Dermis blood vessel endothelial cell (primary cell): ENCODE results near the gene MYCBP2. TPM values are rescaled to one million over a fixed set of nuclear protein-coding genes. Genes with fewer than 3 reads are reported as not detected.
A peak's percentile ranks its signal among the peaks of the same experiment; 100 is the strongest.

Experiments used
- DNase-seq: peaks from one replicate; pipeline ENCODE4 v3.0.0; 2010
- total RNA-seq: library from RNA; depleted of rRNA; stranded (reverse); fragments of >200 nt; gene quantifications from 2 replicates; pipeline ENCODE4 v1.2.3, GENCODE V29; 2014

MYCBP2 gene
- total RNA-seq, 1 donor from 2014 or later: 169 TPM

- DNase-seq: no peak
These were observed 242.1 kb downstream of the MYCBP2 start for GRCh38 chr13:77084755-77085154.

DNA sequence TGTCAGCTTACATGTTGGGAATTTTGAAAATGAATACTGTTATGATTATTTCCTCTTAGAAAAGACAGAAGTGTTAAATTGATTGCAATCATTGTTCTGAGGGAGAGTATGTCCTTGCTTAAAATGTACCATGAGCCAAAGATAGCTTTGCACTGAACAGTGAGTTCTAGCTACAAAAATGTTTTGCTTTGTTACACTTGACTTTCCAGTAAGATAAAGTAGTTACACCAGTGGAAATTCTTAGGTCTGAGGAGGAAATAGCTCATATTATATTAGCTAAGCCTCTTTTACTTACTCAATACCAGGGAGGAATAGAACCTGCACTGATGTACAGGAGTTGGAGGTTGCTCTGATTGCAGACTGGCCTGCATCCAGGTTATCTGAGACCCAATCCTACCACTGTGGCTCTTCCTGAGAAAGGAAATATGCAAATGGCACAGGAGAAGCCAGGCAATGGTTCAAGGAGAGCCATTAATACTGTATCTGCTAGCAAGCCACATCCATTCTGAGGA is 246.9 kb downstream of the MYCBP2 start:
- DNase-seq: no peak

- no peak for DNase-seq
These were observed 259.4 kb downstream of the MYCBP2 start for GRCh38 chr13:77067519-77067918.

DNA sequence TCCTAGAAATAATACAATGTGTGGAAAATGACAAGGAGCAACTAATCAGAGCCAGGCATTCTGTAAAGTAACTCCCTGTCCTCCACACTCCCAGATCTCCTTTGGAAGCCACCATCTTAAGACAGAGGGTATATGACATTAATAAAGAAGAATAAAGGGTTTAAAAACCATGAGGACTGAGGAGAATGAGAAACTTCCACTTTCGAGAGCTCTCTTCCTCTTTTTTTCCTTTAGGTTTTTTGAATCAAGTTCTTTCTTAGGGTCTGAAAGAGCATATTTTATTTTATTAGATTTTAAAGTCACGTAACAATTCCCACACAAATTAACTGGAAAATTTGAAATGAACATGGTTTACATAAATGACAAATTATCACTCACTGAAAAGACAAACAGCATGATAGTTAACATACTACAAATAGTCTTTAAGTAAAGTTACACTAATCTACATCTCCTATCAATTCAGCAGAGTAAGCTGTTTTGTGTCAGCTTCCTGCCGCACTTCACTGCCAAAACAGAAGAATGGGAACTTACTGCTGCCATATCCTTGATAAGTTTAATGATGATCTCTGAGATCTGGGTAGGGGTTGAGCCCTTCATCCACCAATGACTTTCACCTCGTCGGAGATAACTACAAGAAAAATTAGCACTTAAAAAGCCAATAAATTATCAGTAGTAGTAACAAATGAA is 261.3 kb downstream of the MYCBP2 start:
- DNase-seq: peak; percentile 11

GRCh38 chr13:77062097-77062496 is 264.8 kb downstream of the MYCBP2 start:
- DNase-seq: peak; percentile 11

- DNase-seq: no peak
These were observed 265.5 kb downstream of the MYCBP2 start for GRCh38 chr13:77061362-77061761.

- no peak for DNase-seq
These were observed 270.0 kb downstream of the MYCBP2 start for GRCh38 chr13:77056886-77057285.

GRCh38 chr13:77056382-77056781 is 270.5 kb downstream of the MYCBP2 start:
- DNase-seq: no peak

DNA sequence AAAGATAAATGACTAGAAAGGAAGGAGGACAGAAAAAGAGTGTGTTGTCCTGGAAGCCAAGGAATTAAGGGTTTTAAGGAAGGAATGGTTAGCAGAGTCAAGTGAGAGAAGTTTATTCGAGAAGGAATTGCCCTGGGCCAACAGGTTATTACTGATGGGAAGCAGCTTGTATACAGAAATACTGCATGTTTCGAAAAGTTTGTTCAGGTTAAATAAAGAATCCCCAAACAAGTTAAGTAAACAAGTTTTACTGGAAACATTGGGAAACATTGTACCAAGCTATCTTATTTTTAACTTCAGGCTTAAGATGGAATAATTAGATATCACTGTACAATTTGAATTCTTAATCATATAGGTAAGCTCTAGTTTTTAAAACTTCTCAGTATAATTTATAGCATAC is 271.7 kb downstream of the MYCBP2 start:
- no peak for DNase-seq

DNA sequence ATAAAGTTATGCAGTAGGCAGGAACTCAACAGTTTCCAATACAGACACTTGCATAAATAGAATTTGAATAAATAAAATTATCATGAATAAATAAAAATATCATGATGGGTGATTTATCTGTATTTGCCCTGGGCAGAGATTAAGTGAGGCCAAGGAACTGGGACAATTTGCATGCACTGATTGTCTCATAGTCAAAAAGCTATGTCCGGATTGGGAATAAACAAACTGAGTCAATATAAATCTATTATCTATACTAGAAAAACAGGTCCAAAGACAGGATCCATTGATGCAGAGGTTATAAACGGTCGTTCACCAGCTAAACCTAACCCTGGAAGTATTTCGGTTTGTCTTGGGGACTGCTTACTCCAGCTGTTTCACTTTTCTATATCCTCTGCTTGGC is 273.7 kb downstream of the MYCBP2 start:
- DNase-seq: no peak

DNA sequence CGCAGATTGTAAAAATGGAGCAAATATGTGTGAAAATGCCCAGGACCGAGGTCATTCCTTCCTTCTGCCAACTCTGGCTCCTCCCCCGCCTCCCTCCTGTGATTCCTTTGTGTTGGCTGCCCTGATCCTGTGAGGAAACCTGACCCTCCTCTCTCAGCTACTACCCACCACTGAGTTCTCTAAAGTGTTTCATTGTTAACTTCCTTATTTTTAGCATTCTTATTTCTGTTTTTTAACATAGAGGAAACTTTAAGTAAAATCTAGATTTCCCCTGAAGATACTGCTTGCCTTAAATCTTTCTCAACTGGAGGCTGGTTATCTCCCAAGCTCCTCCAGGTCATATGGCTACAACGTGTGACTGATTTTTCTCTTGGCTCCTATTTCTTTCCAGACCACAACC is 278.2 kb downstream of the MYCBP2 start:
- no peak for DNase-seq

GRCh38 chr13:77047649-77048343 is 279.1 kb downstream of the MYCBP2 start:
- DNase-seq: no peak

- DNase-seq: no peak
These were observed 284.2 kb downstream of the MYCBP2 start for GRCh38 chr13:77042566-77043177.

GRCh38 chr13:77040835-77041234 is 286.1 kb downstream of the MYCBP2 start:
- no peak for DNase-seq

DNA sequence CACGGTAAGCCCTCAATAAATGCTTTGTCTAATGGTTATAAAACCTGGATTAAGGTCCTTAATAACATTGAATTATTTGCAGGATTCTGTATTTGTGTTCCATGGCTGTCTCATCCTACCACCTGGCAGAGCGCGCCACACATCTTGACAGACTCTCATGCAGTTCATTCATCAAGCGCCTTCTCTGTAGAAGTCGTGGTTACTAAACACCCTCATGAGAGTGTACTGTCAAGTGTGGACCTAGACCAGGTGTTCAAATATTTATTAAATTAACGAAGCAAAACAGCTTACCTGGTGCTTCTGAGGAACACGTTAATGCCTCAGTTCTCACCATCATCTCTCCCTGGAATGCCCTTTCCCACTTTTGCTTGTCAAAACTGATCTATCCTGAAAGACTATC is 286.8 kb downstream of the MYCBP2 start:
- DNase-seq: no peak

DNA sequence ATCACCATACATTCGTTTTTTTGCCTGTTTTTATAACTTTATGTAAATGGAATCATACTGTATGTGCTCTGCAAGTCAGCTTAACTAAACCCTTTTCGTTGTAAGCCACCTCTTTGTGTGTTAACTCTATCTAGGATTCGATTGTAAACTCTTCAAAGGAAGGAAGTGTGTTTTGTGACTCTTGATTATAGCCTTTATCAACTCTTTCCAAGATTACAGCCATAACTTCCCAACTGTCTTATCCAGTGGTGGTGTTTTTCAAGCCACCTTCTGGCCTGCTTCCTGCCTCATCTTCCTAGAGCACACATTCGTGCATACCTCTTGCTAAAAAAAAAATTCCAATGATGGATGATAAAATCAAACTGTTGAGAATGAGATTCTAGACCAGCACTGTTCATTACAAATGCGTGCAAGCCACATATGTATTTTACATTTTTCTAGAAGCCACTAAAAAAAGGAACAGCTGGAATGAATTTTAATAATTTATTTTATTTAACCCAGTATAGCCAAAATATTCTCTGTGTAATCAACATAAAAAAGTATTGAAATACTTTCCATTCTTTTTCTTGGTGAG is 287.9 kb downstream of the MYCBP2 start:
- DNase-seq: peak; percentile 40

DNA sequence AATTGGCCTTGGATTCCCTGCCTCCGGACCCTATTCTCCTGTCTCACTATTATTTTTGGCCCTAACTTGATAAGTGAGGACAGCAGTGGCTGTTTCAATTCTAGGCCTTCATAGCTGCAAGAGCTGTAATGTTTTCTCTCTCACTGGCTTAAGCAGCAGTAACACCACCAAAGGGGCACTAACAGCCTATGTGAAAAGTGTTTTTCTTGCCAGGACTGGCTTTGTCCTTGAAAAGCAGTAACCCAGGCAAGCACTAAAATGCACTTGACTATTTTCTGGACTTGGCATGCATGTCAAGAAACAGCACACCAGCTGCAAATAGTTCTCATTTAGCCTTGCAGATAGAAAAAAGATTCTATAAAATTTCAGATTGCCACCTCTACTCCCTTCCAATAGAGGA is 290.6 kb downstream of the MYCBP2 start:
- no peak for DNase-seq

DNA sequence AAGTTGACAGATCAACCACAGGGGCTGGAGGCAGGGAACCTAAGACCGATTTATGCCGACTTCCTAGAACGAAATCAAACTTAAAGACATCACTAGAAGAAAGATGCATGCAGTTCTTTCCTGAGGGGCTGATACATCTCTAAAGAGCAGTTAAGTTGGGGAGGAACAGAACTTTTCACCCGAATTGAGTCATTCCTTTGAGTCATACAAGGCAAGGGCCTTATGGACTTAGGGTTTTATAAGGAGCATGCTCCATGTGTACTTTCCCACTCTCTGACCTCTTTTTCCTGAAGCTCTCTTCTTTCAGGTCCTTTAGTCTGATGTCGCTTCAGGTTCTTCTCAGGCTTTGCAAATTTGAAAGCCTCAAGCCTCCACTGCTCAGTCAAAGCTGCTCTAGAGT is 292.0 kb downstream of the MYCBP2 start:
- no peak for DNase-seq

DNA sequence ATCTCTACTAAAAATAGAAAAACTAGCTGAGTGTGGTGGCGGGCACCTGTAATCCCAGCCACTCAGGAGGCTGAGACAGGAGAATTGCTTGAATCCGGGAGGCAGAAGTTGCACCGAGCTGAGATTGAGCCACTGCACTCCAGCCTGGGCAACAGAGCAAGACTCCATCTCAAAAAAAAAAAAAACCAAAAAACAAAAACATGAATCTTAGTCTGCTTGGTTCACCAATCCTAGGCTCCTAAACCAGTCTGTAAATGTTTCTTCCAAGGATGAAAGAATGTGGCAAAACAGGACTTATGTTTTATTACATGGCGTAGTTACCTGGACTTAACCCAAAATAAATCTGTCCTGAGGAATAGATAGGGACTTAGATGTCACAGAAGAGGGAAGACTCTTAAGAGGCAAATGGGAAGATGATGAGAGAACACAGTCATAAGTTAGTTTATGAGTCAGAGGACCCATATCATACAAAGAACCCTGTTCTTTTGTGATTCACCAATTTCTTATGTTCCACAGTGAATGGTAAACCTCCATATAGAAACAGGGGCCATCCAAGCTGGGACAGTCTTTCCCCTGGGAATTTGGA is 293.1 kb downstream of the MYCBP2 start:
- DNase-seq: no peak

- no peak for DNase-seq
These were observed 295.1 kb downstream of the MYCBP2 start for GRCh38 chr13:77031656-77032243.

GRCh38 chr13:77029436-77029835 is 297.5 kb downstream of the MYCBP2 start:
- no peak for DNase-seq

GRCh38 chr13:77028202-77028601 is 298.7 kb downstream of the MYCBP2 start:
- peak; percentile 34 for DNase-seq
